GM18867 (cell line): ENCODE results near the gene NTSR2.

Source experiments
- ATAC-seq: cut with Tn5 transposase; IDR thresholded peaks from one replicate; pipeline ENCODE4 v1.9.1; 2021; ENCODE audit warnings: mild to moderate bottlenecking, moderate library complexity; ENCODE audit not compliant: unreplicated experiment

Gene NTSR2

GRCh38 chr2:11699686-11700670 lies 30.0 kb upstream of the NTSR2 start:
- ATAC-seq, result no peak

- ATAC-seq, result no peak
Measured at GRCh38 chr2:11698009-11698922, 28.3 kb upstream of the NTSR2 start.

- no peak for ATAC-seq
Measured at GRCh38 chr2:11697103-11697871, 27.3 kb upstream of the NTSR2 start.

GRCh38 chr2:11696736-11697102 lies 26.7 kb upstream of the NTSR2 start:
- no peak for ATAC-seq

- ATAC-seq, result no peak
Measured at GRCh38 chr2:11695576-11695975, 25.6 kb upstream of the NTSR2 start.

- ATAC-seq, result peak; percentile 78
Measured at GRCh38 chr2:11692966-11693521, 23.0 kb upstream of the NTSR2 start.

GRCh38 chr2:11691076-11691660 lies 21.2 kb upstream of the NTSR2 start:
- ATAC-seq, result no peak

- ATAC-seq, result peak; percentile 85
Measured at GRCh38 chr2:11688222-11689069, 18.5 kb upstream of the NTSR2 start.

GRCh38 chr2:11687736-11688135 lies 17.7 kb upstream of the NTSR2 start:
- ATAC-seq, result no peak

GRCh38 chr2:11685906-11686470 lies 16.0 kb upstream of the NTSR2 start:
- no peak for ATAC-seq

- no peak for ATAC-seq
Measured at GRCh38 chr2:11684894-11685460, 15.0 kb upstream of the NTSR2 start.

- no peak for ATAC-seq
Measured at GRCh38 chr2:11683966-11684365, 14.0 kb upstream of the NTSR2 start.

GRCh38 chr2:11683476-11683875 lies 13.5 kb upstream of the NTSR2 start:
- ATAC-seq, result no peak

GRCh38 chr2:11682590-11682915 lies 12.6 kb upstream of the NTSR2 start:
- ATAC-seq, result no peak

- ATAC-seq, result no peak
Measured at GRCh38 chr2:11681722-11682589, 12.0 kb upstream of the NTSR2 start.

GRCh38 chr2:11680901-11681721 lies 11.1 kb upstream of the NTSR2 start:
- no peak for ATAC-seq
